SK-N-SH treated with all-trans-retinoic acid at 6 μM for 48 hours (cell line): ENCODE measurements around the gene SH3BGRL2.

ENCODE experiments used
- ATAC-seq: fragments of 200-7000 bp; cut with Tn5 transposase; 3 replicates; pipeline ENCODE4 v1.9.1; 2020; ENCODE audit warnings: mild to moderate bottlenecking, moderate library complexity
- ARNTL ChIP-seq: fragments of 450-650 bp; formaldehyde crosslinking; IDR thresholded peaks from 2 replicates; pipeline ENCODE4 v1.5.0; 2020; ENCODE audit warnings: low read depth, mild to moderate bottlenecking, moderate library complexity, borderline replicate concordance
- BACH2 ChIP-seq: fragments of 250-450 bp; sonication (Bioruptor Pico); IDR thresholded peaks from 2 replicates; pipeline ENCODE4 v1.9.0; 2021; ENCODE audit warnings: mild to moderate bottlenecking, borderline replicate concordance
- CREB5 ChIP-seq: fragments of 250-450 bp; sonication (Bioruptor Pico); IDR thresholded peaks from 2 replicates; pipeline ENCODE4 v1.5.1; 2020; ENCODE audit warnings: low read depth, mild to moderate bottlenecking, moderate library complexity
- CSDC2 ChIP-seq: fragments of 250-450 bp; sonication (Bioruptor Pico); IDR thresholded peaks from 2 replicates; pipeline ENCODE4 v1.5.0; 2020; ENCODE audit warnings: mild to moderate bottlenecking, moderate library complexity
- CSRNP3 ChIP-seq: fragments of 250-450 bp; sonication (Bioruptor Pico); IDR thresholded peaks from 2 replicates; pipeline ENCODE4 v1.5.1; 2021; ENCODE audit warnings: mild to moderate bottlenecking, moderate library complexity
- ESRRG ChIP-seq: fragments of 250-450 bp; sonication (Bioruptor Pico); IDR thresholded peaks from 2 replicates; pipeline ENCODE4 v1.6.1; 2021; ENCODE audit warnings: mild to moderate bottlenecking
- GLIS3 ChIP-seq: fragments of 250-450 bp; sonication (Bioruptor Pico); IDR thresholded peaks from 2 replicates; pipeline ENCODE4 v1.5.0; 2020; ENCODE audit warnings: mild to moderate bottlenecking, moderate library complexity
- ISL1 ChIP-seq: fragments of 250-450 bp; sonication (Bioruptor Pico); IDR thresholded peaks from 2 replicates; pipeline ENCODE4 v2.1.2; 2022; ENCODE audit warnings: mild to moderate bottlenecking, moderate library complexity
- OSR1 ChIP-seq: fragments of 250-450 bp; sonication (Bioruptor Pico); IDR thresholded peaks from 2 replicates; pipeline ENCODE4 v1.8.0; 2022; ENCODE audit warnings: moderate library complexity, mild to moderate bottlenecking, inconsistent platforms
- PATZ1 ChIP-seq: fragments of 250-450 bp; sonication (Bioruptor Pico); IDR thresholded peaks from 2 replicates; pipeline ENCODE4 v1.8.0; 2020; ENCODE audit warnings: mild to moderate bottlenecking, moderate library complexity, borderline replicate concordance
- POU6F1 ChIP-seq: fragments of 250-450 bp; sonication (Bioruptor Pico); IDR thresholded peaks from 2 replicates; pipeline ENCODE4 v1.8.0; 2021; ENCODE audit warnings: low read depth, mild to moderate bottlenecking, moderate library complexity, borderline replicate concordance
- PPARA ChIP-seq: fragments of 250-450 bp; sonication (Bioruptor Pico); IDR thresholded peaks from 2 replicates; pipeline ENCODE4 v1.5.0; 2020; ENCODE audit warnings: mild to moderate bottlenecking, borderline replicate concordance
- SNAI2 ChIP-seq: fragments of 250-450 bp; sonication (Bioruptor Pico); IDR thresholded peaks from 2 replicates; pipeline ENCODE4 v1.5.0; 2020; ENCODE audit warnings: mild to moderate bottlenecking, moderate library complexity
- TCF4 ChIP-seq: fragments of 250-450 bp; sonication (Bioruptor Pico); IDR thresholded peaks from 2 replicates; pipeline ENCODE4 v1.8.0; 2021; ENCODE audit warnings: mild to moderate bottlenecking, moderate library complexity, borderline replicate concordance
- TOX ChIP-seq: fragments of 250-450 bp; sonication (Bioruptor Pico); IDR thresholded peaks from 2 replicates; pipeline ENCODE4 v1.8.0; 2021; ENCODE audit warnings: mild to moderate bottlenecking, moderate library complexity, borderline replicate concordance
- ZC3H10 ChIP-seq: fragments of 250-450 bp; sonication (Bioruptor Pico); IDR thresholded peaks from 2 replicates; pipeline ENCODE4 v1.5.1; 2021; ENCODE audit warnings: mild to moderate bottlenecking, moderate library complexity
- ZFP3 ChIP-seq: fragments of 250-450 bp; sonication (Bioruptor Pico); IDR thresholded peaks from 2 replicates; pipeline ENCODE4 v1.5.0; 2020; ENCODE audit warnings: mild to moderate bottlenecking, moderate library complexity
- ZNF70 ChIP-seq: fragments of 450-650 bp; formaldehyde crosslinking; IDR thresholded peaks from 2 replicates; pipeline ENCODE4 v1.5.0; 2020; ENCODE audit warnings: mild to moderate bottlenecking, moderate library complexity
- ZNF8 ChIP-seq: fragments of 450-650 bp; formaldehyde crosslinking; IDR thresholded peaks from 2 replicates; pipeline ENCODE4 v1.5.0; 2020; ENCODE audit warnings: mild to moderate bottlenecking, moderate library complexity

Gene SH3BGRL2

GRCh38 chr6:79713701-79714322, 82.7 kb downstream of the SH3BGRL2 start:
- TF ChIP-seq TCF4 (CRISPR knock-in tag) (no peak), ZFP3 (CRISPR knock-in tag) (no peak), SNAI2 (CRISPR knock-in tag) (no peak), ESRRG (CRISPR knock-in tag) (no peak), POU6F1 (CRISPR knock-in tag) (no peak), ZNF8 (CRISPR knock-in tag) (no peak), TOX (CRISPR knock-in tag) (no peak), ZNF70 (CRISPR knock-in tag) (no peak), ISL1 (CRISPR knock-in tag) (no peak), OSR1 (CRISPR knock-in tag) (no peak), GLIS3 (CRISPR knock-in tag) (no peak), CSRNP3 (no peak), ARNTL (CRISPR knock-in tag) (no peak), BACH2 (CRISPR knock-in tag) (no peak), CREB5 (no peak), CSDC2 (CRISPR knock-in tag) (no peak)
- ATAC-seq = peak; percentile 96

- TF ChIP-seq PATZ1 (CRISPR knock-in tag) = no peak
- TF ChIP-seq ESRRG (CRISPR knock-in tag) = no peak
- TF ChIP-seq PPARA (CRISPR knock-in tag) = no peak
- no peak for TF ChIP-seq ARNTL (CRISPR knock-in tag)
- ATAC-seq = no peak
Measured at GRCh38 chr6:79717989-79718388, 86.9 kb downstream of the SH3BGRL2 start.

- TF ChIP-seq TOX (CRISPR knock-in tag) (no peak), ESRRG (CRISPR knock-in tag) (no peak), ZNF70 (CRISPR knock-in tag) (no peak), ISL1 (CRISPR knock-in tag) (no peak), ZNF8 (CRISPR knock-in tag) (no peak), CSRNP3 (no peak), PATZ1 (CRISPR knock-in tag) (no peak), ZC3H10 (CRISPR knock-in tag) (no peak), GLIS3 (CRISPR knock-in tag) (no peak), TCF4 (CRISPR knock-in tag) (no peak)
- no peak for ATAC-seq
Measured at GRCh38 chr6:79718509-79719247, 87.5 kb downstream of the SH3BGRL2 start.
